IMR-90 (cell line): Measurements from ENCODE around the gene CMTR1.

Source experiments
- BHLHE40 ChIP-seq: fragments of 150-350 bp; IDR thresholded peaks from 2 replicates; pipeline ENCODE4 v1.6.1; 2016; ENCODE audit warnings: mild to moderate bottlenecking, low read depth, low read length
- CEBPB ChIP-seq: IDR thresholded peaks from 2 replicates; pipeline ENCODE4 v1.6.1; 2012; ENCODE audit warnings: low read depth, low read length, improper control_type of control experiment
- FOS ChIP-seq: fragments of 150-350 bp; IDR thresholded peaks from 2 replicates; pipeline ENCODE4 v1.6.1; 2016; ENCODE audit warnings: low read depth, low read length
- MAFK ChIP-seq: IDR thresholded peaks from 2 replicates; pipeline ENCODE4 v1.6.1; 2012; ENCODE audit warnings: low read depth, low read length, improper control_type of control experiment
- MAZ ChIP-seq: IDR thresholded peaks from 2 replicates; pipeline ENCODE4 v1.6.1; 2012; ENCODE audit warnings: low read depth, mild to moderate bottlenecking, low read length, improper control_type of control experiment, moderate library complexity, borderline replicate concordance
- MXI1 ChIP-seq: IDR thresholded peaks from 2 replicates; pipeline ENCODE4 v1.6.1; 2012; ENCODE audit warnings: low read depth, mild to moderate bottlenecking, low read length, moderate library complexity, borderline replicate concordance
- POLR2A ChIP-seq: IDR thresholded peaks from 2 replicates; pipeline ENCODE4 v1.6.1; 2012; ENCODE audit warnings: mild to moderate bottlenecking, low read depth, low read length
- RAD21 ChIP-seq: IDR thresholded peaks from 2 replicates; pipeline ENCODE4 v1.6.1; 2012; ENCODE audit warnings: low read length, improper control_type of control experiment
- TF ChIP-seq, protein P1 (sequence below): conservative IDR thresholded peaks from 2 replicates; pipeline ENCODE4 v1.5.1; 2012; ENCODE audit warnings: mild to moderate bottlenecking, low read depth, low read length, improper control_type of control experiment

DNA sequence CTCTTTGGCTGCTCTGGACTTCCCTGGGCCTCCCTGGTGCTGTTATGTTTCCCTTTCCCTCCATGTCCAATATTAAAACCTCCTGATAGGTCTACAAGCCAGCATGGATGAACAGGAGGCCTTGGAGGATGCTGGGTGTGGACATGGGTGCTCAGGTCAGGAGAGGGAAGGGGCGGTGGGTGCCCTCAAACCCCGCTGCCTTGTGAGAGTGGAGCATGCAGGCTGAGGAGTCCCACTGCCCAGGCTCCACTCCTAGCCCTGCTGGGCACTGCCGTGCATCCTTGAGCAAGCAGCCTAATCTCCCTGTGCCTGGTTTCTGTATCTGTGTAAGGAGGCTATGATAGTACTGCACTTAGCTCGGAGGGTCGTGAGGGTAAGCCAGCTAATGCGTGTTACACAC lies 85.1 kb downstream of the CMTR1 start:
- no peak for TF ChIP-seq RAD21
- TF ChIP-seq, protein P1, sequence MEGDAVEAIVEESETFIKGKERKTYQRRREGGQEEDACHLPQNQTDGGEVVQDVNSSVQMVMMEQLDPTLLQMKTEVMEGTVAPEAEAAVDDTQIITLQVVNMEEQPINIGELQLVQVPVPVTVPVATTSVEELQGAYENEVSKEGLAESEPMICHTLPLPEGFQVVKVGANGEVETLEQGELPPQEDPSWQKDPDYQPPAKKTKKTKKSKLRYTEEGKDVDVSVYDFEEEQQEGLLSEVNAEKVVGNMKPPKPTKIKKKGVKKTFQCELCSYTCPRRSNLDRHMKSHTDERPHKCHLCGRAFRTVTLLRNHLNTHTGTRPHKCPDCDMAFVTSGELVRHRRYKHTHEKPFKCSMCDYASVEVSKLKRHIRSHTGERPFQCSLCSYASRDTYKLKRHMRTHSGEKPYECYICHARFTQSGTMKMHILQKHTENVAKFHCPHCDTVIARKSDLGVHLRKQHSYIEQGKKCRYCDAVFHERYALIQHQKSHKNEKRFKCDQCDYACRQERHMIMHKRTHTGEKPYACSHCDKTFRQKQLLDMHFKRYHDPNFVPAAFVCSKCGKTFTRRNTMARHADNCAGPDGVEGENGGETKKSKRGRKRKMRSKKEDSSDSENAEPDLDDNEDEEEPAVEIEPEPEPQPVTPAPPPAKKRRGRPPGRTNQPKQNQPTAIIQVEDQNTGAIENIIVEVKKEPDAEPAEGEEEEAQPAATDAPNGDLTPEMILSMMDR = no peak
- no peak for TF ChIP-seq POLR2A
- no peak for TF ChIP-seq MXI1
- TF ChIP-seq MAFK = no peak
- no peak for TF ChIP-seq FOS
- TF ChIP-seq MAZ = no peak
- TF ChIP-seq CEBPB = no peak
- no peak for TF ChIP-seq BHLHE40
